NCI-H345 (cell line): ENCODE results near the gene NUP54.

Experiments used
- DNase-seq: peaks from one replicate; lab custom pipeline; 2025; lab: John Stamatoyannopoulos, UW

NUP54 gene

DNA sequence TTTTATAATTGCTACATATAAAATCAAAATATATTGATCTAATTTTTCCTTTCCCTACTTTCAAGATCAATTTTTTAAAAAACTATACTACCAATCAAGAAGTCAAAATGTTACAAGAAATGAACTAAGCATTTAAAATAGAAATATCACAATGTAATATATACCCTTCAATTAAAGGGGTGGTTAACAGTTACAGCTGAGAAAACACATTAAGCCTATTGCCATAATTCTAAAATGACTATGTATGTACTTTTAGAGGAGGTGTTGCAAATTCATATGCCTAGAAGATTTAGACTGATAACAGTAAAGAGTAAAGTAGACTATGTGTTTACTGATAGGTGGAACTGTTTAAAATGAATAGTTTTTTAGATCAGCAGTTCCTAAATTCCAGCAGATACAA lies 3.7 kb downstream of the NUP54 start:
- DNase-seq: no peak

DNA sequence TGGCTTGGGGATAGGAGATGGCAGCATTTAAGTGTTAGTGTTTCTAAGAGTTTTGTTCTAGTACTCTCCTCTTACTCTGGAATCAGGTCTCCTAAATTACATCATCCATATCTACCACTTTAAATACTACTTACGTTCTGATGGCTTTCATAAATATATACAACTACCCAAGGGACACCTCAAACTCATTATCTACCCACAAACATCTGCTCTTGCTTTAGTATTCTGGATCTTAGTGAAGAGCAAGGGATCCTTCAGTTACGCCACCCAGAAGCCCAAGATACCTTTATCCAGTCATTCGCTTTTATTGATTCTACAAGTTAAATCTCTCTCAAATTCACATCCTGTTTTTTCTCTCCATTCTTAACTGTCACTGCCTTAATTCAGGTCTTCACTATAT lies 7.0 kb downstream of the NUP54 start:
- no peak for DNase-seq

DNA sequence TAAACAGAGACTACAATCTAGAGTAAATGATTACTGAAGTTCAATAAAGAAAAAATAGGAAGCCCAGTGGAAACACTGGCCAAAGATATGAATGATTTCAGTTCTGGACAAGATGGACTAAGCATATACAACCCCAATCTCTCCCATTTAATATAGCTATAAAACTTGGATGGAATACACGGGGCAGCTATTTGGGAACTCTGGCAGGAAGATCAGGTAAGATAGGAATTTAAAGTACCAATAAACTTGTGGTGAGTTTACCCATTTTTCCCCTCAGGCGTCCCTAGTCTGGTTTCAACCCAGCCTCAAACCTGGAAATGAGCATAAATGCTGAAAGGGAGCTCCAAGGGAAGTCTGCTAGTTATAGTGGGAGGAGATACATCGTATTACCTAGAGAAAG lies 20.4 kb downstream of the NUP54 start:
- no peak for DNase-seq

DNA sequence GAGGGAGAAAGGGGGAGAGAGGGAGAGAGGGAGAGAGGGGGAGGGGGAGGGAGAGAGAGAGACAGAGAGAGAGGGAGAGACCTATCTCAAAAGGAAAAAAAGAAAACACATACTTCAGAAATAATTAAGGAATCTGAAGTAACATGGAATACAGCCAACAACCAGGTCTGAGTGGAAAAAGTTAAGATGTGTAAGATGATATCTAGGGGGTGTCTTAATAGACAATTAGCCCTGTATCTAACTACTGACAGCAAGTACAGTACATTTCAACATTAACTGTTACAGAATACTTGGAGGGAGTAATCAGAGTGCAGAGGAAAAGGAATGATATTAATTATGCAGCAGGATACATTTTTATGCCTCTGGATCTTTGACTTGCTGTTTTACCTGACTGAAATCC lies 22.4 kb downstream of the NUP54 start:
- no peak for DNase-seq

DNA sequence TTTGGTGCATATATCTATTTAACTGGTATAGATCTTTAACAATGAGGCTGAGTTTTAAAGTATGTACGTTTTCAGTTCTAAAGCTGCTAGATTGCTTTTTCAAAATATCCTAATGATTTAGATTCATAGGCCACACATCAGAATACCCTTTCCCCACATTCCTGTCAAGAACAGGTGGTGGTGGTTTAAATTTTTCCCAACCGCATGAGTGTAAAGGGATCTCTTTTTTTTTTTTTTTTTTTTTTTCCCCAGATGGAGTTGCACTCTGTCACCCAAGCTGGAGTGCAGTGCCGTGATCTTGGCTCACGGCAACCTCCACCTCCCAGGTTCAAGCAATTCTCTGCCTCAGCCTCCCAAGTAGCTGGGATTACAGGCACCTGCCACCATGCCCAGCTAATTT lies 28.0 kb downstream of the NUP54 start:
- DNase-seq: no peak

DNA sequence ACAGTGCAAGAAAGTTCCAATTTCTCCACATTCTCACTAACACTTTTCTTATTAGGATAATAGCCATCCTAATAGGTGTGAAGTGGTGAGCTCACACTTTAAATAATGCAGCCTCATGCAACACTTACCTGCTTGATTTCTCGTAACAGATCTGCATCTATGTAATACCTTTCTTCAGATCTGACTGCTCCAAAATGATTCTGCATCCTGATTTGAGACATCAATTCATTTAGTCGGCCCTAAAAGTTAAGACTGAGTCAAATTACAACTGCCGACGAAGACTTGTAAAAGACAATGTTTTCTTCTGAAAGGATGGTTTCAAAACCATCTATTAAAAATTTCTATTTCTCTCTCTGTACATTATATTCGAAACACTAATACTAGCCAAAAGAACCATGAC lies 30.7 kb downstream of the NUP54 start:
- DNase-seq: no peak

DNA sequence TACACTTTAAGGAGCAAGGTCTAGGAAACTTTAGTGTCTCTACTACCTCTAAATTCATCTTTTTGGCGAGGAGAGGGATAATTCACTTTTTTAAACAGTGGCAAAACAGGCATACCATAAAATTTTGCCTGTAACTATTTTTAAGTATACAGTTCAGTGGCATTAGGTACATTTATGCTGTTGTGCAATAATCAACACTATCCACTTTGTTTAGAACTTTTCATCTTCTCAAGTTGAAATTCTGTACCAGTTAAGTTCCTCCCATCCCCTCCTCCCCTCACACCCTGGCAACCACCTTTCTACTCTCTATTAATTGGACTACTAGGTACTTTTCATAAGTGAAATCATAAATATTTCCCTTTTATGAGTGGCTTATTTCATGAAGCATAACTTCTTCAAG lies 31.4 kb downstream of the NUP54 start:
- DNase-seq: no peak

DNA sequence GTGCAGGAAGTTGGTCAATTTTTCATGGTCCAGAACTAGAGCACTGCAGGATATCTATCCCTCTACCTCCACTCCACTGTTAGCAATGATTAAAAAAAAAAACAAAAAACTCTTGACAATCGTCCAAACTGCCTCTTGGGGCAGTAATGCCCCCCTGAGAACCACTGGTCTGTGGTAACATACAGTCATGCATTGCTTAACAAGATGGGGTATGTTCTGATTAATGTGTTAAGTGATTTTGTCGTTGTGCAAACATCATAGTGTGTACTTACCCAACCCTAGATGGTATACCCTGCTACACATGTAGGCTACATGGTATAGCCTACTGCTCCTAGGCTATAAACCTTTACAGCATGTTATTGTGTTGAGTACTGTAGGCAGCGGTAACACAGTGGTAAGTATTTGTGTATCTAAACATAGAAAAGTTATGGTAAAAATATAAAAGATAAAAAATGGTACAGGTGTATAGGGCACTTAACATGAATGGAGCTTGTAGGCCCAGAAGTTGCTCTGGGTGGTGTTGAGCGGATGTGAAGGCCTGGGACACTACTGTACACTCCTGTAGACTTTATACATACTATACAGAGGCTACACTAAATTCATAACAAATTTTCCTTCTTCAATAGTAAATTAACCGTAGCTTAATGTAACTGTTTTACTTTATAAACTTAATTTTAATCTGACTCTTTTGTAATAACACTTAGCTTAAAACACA lies 39.6 kb downstream of the NUP54 start:
- no peak for DNase-seq

DNA sequence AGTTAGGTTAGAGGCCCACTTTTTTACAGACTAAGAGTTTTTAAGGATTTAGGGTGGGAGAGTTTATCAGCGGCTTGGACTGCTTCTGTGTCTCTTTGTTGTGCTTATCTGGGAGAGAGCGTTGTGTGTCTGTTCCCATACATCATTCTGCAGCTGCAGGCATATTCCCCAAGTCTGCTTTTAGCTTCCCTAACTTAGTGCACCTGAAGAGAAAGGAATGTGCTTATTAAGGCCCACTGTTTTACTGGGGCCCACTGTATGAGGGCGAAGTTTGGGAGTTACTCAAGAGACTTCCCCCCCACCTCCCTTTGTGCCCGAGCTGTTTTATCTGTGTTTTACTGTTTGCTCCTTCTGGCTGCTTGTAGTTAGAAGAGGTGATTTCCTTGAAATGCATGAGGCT lies 41.8 kb downstream of the NUP54 start:
- no peak for DNase-seq

DNA sequence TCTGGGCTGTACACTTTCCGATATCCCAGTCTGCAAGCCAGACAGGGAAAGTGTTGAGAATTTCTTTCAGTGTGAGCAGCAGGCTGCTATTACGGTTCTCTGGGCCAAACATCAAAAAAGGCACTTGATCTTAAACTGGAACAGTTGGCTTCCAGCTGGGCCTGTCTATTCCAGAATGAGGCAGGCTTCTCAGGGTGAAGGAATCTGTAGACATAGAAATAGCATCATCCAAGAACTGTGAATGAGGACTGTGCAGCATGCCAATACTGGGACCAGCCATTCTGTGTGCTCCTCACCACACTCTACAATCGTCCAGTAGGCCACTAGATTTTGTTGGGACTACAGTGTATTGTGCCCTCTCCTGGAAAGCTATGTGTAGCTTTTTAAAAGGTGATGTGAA lies 42.5 kb downstream of the NUP54 start:
- no peak for DNase-seq

DNA sequence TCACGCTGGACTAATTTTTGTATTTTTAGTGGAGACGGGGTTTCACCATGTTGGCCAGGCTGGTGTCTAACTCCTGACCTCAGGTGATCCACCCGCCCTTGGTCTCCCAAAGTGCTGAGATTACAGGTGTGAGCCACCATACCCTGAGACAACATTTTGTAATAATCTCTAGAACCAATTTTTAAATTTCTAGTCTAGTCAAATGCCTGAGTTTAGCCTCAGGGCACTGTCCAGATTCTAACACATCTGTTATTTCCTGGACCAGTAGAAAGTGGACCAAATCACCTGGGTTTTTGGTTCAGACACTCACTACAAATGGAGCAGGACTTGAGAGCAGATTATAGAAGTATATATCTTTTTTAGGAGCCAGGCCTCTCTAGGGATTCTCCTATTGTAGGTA lies 52.1 kb downstream of the NUP54 start:
- DNase-seq: no peak

DNA sequence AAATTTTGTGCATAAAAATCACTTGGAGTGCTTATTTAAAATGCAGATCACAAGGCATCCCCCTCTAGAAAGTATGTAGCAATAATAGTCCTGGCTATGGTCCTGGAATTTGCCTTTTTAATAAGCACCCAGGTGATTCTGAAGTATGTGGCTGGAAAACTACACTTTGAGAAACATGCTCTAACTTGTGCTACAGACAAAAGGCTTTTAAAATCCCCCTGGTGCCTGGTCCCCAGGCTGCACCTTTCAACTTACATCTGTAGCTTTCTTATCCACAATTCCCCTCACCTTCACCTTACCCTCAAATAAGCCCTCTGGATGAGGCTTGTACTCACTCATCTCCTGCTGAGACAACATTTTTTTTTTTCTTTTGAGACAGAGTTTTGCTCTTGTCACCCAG lies 52.6 kb downstream of the NUP54 start:
- DNase-seq: no peak

DNA sequence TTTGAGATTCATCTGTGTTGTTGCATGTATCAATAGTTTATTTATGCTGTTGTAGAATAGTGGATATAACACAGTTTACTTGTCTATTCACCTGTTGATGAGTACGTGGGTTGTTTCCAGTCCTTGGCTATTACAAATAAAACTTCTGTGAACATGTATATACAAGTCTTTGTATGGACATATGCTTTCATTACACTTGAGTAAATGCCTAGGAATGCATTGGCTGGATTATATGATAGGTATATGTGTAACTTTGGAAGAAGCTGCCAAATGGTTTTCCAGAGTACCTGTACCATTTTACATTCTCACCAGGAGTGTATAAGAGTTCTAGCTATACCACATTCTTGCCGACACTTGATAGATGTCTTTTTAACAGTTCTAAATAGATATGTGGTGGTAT lies 57.1 kb downstream of the NUP54 start:
- no peak for DNase-seq

DNA sequence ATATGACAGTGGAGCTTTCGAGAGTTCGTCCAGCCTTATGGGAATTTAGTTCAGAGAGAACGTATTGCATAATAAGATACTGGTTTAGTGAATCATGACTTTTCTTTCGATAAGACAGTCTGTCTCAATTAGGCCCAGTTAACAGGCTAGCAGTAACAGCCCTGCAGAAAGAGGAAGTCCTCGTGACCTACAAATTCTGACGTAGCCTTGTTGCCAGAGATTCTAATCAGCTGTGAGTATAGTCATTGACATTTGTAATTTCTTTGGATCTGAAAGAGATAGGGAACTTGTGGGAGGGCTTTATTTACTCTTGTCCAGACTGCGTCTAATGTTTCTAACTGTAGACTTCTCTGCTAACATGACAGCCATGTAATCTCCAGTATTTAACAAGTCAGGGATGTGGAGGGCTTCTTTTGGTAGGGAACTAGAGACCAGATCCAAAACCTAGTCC lies 57.9 kb downstream of the NUP54 start:
- no peak for DNase-seq

DNA sequence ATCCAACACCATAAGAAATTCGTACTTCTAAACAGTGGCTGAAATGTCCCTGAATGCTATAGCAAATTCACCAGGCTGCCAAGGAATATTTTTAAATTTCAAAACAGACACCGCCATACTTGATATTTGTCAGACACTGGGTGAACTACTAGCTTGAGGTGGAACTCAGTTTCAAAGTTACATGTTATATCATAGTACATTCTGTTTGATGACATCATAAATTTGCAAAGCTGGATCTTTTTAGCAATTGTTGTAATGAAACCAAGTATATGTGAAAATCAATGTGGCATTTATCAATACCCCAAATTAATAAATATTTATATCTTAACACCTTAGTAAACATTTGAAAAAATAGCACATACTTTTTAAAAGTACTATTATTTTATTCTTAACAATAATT lies 59.5 kb downstream of the NUP54 start:
- DNase-seq: no peak

DNA sequence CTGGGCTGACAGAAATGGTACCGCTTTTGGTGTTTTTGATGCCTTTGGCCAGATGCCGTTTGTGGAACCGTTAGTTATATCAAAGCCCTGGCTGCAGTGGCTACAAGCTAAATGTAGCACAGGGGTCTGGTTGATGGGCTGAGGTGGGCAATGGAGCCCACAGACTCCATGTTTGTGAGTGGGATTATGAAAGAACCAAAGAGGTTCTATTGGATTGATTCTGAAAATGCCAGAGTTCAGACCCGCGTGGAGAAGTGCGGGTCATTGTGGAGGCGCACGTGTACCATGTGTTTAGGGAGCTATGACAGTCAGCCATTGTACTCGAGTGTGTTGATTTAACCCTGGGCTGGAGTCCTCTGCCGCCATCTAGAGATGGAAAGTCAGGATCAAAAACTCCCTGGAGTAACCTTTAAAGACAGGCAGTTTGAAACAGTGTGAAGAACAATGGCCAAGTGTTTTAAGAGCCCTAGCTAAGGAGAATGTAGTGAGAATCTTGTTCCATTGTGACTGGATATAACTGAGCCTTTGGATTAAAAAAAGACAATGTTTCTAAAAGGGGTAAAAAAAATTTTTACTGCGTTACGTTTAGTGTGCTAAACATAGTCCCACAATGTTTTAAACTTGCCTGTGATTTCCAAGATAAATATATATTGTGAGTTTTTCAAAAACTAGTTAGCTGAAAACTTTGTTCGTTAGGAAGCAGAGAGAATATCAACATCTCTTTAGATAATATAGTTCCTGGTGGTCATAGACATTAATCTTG lies 61.0 kb downstream of the NUP54 start:
- peak; percentile 1 for DNase-seq

DNA sequence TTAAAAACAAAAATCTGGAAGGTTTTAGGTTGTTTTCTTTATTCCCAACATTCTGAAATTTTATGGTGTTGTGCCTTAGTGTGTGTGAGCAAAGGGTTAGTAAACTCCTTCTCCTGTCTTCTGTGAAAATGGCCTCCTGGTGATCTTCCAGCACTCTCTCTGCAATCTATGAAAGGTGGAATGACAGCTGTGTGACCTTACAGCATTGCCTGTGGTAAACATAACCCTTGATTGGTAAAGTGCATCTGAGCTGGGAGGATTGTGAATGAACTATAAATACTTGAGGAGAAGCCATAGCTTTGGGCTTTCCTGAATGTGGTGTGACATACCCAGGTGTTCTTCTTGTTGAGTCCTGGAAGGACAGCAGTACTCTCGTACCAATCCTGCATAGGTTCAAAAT lies 63.7 kb downstream of the NUP54 start:
- no peak for DNase-seq

DNA sequence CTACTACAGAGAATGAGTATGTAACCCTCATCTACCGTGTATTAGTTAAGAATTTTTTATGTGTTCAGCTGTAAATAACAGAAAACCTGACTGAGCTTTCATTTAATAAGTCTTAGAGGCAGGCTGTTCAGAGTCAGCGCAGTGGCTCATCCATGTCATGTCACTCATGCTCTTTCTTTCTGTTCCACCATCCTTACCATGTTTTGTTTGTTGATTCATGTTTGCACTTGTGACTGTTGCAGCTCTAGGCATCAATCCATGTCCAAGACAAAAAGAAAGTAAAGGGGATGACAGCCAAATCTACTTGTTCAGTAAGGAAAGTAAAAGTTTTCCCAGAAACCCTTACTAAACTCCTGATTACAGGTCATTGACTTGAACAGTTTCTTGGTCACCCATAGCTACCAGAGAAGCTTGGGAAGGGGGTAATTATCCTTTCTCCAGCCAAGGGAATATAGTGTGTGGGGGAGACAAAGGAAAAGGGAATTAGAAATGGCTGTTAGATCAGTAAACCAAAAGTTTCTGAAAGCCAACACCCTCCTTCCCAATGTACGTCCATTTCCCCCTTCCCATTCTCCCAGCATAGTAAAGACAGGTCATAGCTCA lies 64.7 kb downstream of the NUP54 start:
- no peak for DNase-seq

DNA sequence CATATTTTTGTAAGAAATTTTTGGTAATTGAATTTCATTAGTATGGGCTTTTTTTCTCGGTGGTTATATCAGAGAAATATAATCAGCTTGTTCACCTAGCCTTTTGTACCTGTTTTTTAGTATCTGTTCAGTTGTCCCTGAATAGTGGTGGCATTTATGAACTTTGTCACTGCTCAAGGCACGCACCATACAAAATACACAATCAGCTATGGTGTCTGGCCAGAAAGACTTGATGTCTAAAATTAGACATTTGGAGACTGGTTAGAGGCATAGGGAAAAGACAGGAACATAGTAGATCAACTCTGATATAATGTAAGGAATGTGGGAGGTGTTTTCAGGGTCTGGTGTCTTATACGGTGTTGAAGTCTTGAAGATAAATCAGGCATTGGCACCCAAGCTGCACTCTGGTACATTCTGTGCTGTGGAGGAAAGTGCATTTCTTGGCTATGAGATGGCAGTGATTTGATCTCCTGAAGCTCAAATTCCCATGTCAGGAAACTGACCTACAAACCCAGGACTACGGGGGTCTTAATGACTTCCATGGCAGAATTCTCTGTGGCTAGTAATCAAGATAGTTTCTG lies 70.1 kb downstream of the NUP54 start:
- no peak for DNase-seq

DNA sequence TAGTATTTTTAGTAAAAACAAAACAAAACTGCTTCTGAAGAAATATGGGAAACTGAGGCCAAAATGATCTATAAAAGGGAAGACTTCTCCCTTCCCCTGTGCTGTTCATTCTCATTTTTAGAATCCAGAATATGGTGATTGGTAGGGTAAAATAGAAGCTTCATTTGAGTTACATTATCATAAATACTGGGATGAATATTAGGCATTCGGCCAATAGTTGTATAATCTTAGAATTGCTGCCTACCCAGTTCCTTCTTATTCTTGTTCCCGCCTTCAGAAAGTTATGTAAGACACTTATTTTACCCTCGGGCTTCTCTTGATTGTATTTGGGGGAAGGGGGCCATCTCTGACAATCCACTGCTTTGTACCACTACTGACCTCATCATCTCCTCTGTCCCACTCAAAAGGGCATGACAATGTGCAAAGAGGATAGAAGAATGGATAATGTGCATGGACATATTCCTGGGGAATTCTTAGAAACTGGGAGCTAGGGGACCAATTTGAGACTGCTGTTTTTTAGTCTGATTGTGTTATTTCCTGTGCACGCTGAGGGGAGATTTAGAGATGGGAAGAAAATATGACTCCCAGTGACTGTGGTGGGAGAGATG lies 73.1 kb downstream of the NUP54 start:
- DNase-seq: no peak

DNA sequence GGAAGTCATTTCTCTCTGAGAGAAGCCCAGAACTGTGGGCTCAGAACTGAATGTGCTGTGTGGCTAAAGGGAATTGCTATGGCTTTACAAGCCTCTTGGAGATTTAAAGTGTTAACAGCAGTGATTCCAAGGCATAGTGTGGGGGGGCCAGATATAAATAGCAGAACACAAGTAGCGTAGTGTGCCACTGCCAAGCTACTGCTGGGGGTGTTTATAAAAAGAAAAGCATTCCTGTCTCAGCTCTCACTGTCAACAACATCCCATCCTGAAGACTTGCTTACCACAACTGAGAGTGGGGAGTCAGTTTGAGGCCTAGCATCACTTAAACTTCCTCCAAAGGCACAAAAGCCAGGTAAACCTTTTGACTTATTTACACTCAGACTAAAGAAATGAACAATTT lies 73.7 kb downstream of the NUP54 start, which contains the start of gene ART3:
Gene ART3, plus strand, starts transcription at position 242 of the 400 bp plus-strand sequence. CDS start 1,181 bp downstream, outside the sequence.
- DNase-seq: no peak

DNA sequence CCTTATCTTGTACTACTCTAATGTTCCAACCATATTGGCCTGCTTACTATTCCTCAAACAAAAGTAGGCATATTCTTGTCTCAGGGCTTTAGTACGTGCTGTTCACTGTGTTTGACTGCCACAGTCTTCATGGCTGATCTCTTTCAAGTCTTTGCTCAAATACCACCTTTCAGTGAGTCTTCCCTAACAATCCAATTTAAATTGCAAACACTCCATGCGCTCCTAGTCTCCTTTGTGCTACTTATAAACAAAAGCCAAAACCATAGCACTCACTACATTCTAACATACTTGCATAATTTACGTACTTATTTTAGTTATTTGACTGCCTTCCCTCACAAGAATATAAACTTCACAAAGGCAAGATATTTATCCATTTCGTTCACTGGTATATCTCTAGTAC lies 75.4 kb downstream of the NUP54 start:
- DNase-seq: no peak
